HG03159 (cell line): ENCODE measurements around the gene PRKCZ.

Source experiments
- ATAC-seq: cut with Tn5 transposase; IDR thresholded peaks from one replicate; pipeline ENCODE4 v1.9.1; 2021; ENCODE audit warnings: mild to moderate bottlenecking, moderate library complexity; ENCODE audit not compliant: unreplicated experiment

The PRKCZ gene

GRCh38 chr1:2060072-2060471, 9.9 kb downstream of the PRKCZ start:
- no peak for ATAC-seq

- ATAC-seq, result no peak
Measured at GRCh38 chr1:2060535-2060934, 10.3 kb downstream of the PRKCZ start.

- ATAC-seq, result no peak
Measured at GRCh38 chr1:2061065-2061778, 11.0 kb downstream of the PRKCZ start.

- no peak for ATAC-seq
Measured at GRCh38 chr1:2065699-2066098, 15.5 kb downstream of the PRKCZ start.

GRCh38 chr1:2067393-2067792, 17.2 kb downstream of the PRKCZ start:
- ATAC-seq, result no peak

- ATAC-seq, result no peak
Measured at GRCh38 chr1:2067981-2068380, 17.8 kb downstream of the PRKCZ start.

- ATAC-seq, result no peak
Measured at GRCh38 chr1:2068951-2069350, 18.7 kb downstream of the PRKCZ start.

- no peak for ATAC-seq
Measured at GRCh38 chr1:2070016-2070415, 19.8 kb downstream of the PRKCZ start.

- ATAC-seq, result no peak
Measured at GRCh38 chr1:2070800-2071530, 20.8 kb downstream of the PRKCZ start.

- no peak for ATAC-seq
Measured at GRCh38 chr1:2072109-2072806, 22.0 kb downstream of the PRKCZ start.

GRCh38 chr1:2072891-2073290, 22.7 kb downstream of the PRKCZ start:
- ATAC-seq, result no peak

GRCh38 chr1:2073382-2074230, 23.4 kb downstream of the PRKCZ start:
- no peak for ATAC-seq

GRCh38 chr1:2074396-2074795, 24.2 kb downstream of the PRKCZ start:
- no peak for ATAC-seq

- ATAC-seq, result no peak
Measured at GRCh38 chr1:2074944-2075740, 24.9 kb downstream of the PRKCZ start.

GRCh38 chr1:2076826-2077225, 26.6 kb downstream of the PRKCZ start:
- no peak for ATAC-seq

GRCh38 chr1:2078170-2078569, 28.0 kb downstream of the PRKCZ start:
- no peak for ATAC-seq

- no peak for ATAC-seq
Measured at GRCh38 chr1:2079396-2080085, 29.3 kb downstream of the PRKCZ start.

GRCh38 chr1:2080140-2080539, 29.9 kb downstream of the PRKCZ start:
- ATAC-seq, result no peak

GRCh38 chr1:2080884-2081283, 30.7 kb downstream of the PRKCZ start:
- ATAC-seq, result no peak
